ENCODE measurements around the gene GLRX.

- TF ChIP-seq POLR2A (IDR thresholded peaks at IDR 0.05) (no peak), CTCF (IDR thresholded peaks at IDR 0.05) (no peak)
These were observed 434 bp downstream of the GLRX start for GRCh38 chr5:95822043-95822541.
